Measurements from ENCODE around the gene IL12RB2.

Gene IL12RB2

GRCh38 chr1:67300561-67300960 is 7.1 kb upstream of the IL12RB2 start:
- no peak overlapping the region for H4K8ac ChIP-seq (ENCODE audit: low read depth, low read length)
- no peak overlapping the region for H3K23ac ChIP-seq (ENCODE audit: low read length)
- no peaks in the 10 kb centered on the region for H3K79me2 ChIP-seq (ENCODE audit: control insufficient read depth, insufficient read depth, low read length, poor library complexity)
- H3K79me1 ChIP-seq (ENCODE audit: low read length), result no peaks in the 10 kb centered on the region
- H3K4me2 ChIP-seq (ENCODE audit: low read length), result no peak overlapping the region
- no peak overlapping the region for H3K27ac ChIP-seq (ENCODE audit: low read depth, low read length)
- H3K4me1 ChIP-seq (ENCODE audit: control insufficient read depth in 1 of 2, insufficient read depth in 2 of 2, low read length in 2 of 2), result no peaks in the 10 kb centered on the region
- no peak for DNase-seq
- no peak overlapping the region for H4K91ac ChIP-seq (ENCODE audit: low read depth, low read length)
- H3K36me3 ChIP-seq (ENCODE audit: control insufficient read depth in 1 of 2, insufficient read depth in 2 of 2, low read length in 2 of 2), result no peaks in the 10 kb centered on the region
- no peaks in the 10 kb centered on the region for H3K9me3 ChIP-seq (ENCODE audit: insufficient read depth, low read depth, low read length)
- H3K9ac ChIP-seq (ENCODE audit: low read length), result no peak overlapping the region
- no CpG with 5 or more reads among the region's 2 CpGs for WGBS (ENCODE audit: extremely low coverage, insufficient coverage, insufficient read length)
- no peak overlapping the region for H4K12ac ChIP-seq (ENCODE audit: low read depth, low read length)
- no peak overlapping the region for H3K4me3 ChIP-seq (ENCODE audit: low read depth, low read length)
- H3K18ac ChIP-seq (ENCODE audit: low read length), result no peak overlapping the region
- no peak overlapping the region for H2BK120ac ChIP-seq (ENCODE audit: insufficient read depth, low read length, poor library complexity)
- no peak overlapping the region for H3K14ac ChIP-seq (ENCODE audit: low read length)
- H3K4ac ChIP-seq (ENCODE audit: low read depth, low read length), result no peak overlapping the region
- H2BK12ac ChIP-seq (ENCODE audit: low read length), result no peak overlapping the region
- H2AK5ac ChIP-seq (ENCODE audit: low read length), result no peak overlapping the region
- no peak overlapping the region for H2AFZ ChIP-seq (ENCODE audit: insufficient read depth, low read length, poor library complexity)
- H2BK5ac ChIP-seq (ENCODE audit: low read depth, low read length, poor library complexity), result no peak overlapping the region
- no peaks in the 10 kb centered on the region for H3K27me3 ChIP-seq (ENCODE audit: insufficient read depth, low read length)

- H4K8ac ChIP-seq (ENCODE audit: low read depth, low read length), result no peak overlapping the region
- no peak overlapping the region for H4K91ac ChIP-seq (ENCODE audit: low read depth, low read length)
- no peak overlapping the region for H4K12ac ChIP-seq (ENCODE audit: low read depth, low read length)
- H3K9ac ChIP-seq (ENCODE audit: low read length), result no peak overlapping the region
- no peak overlapping the region for H3K14ac ChIP-seq (ENCODE audit: low read length)
- H3K4me1 ChIP-seq (ENCODE audit: control insufficient read depth in 1 of 2, insufficient read depth in 2 of 2, low read length in 2 of 2), result peaks cover 5 to 8% of the 10 kb centered on the region in 2 experiments
- H3K4me3 ChIP-seq (ENCODE audit: low read depth, low read length), result no peak overlapping the region
- H2BK120ac ChIP-seq (ENCODE audit: insufficient read depth, low read length, poor library complexity), result no peak overlapping the region
- peaks cover 18% of the 10 kb centered on the region for H3K27me3 ChIP-seq (ENCODE audit: insufficient read depth, low read length)
- no peak overlapping the region for H2AK5ac ChIP-seq (ENCODE audit: low read length)
- peaks cover 2% of the 10 kb centered on the region for H3K9me3 ChIP-seq (ENCODE audit: insufficient read depth, low read depth, low read length)
- H3K79me2 ChIP-seq (ENCODE audit: control insufficient read depth, insufficient read depth, low read length, poor library complexity), result no peaks in the 10 kb centered on the region
- H2BK12ac ChIP-seq (ENCODE audit: low read length), result no peak overlapping the region
- H3K4me2 ChIP-seq (ENCODE audit: low read length), result no peak overlapping the region
- no peak overlapping the region for H2AFZ ChIP-seq (ENCODE audit: insufficient read depth, low read length, poor library complexity)
- H2BK5ac ChIP-seq (ENCODE audit: low read depth, low read length, poor library complexity), result no peak overlapping the region
- DNase-seq, result no peak
- H3K27ac ChIP-seq (ENCODE audit: low read depth, low read length), result no peak overlapping the region
- no peaks in the 10 kb centered on the region for H3K36me3 ChIP-seq (ENCODE audit: control insufficient read depth in 1 of 2, insufficient read depth in 2 of 2, low read length in 2 of 2)
- WGBS (ENCODE audit: extremely low coverage, insufficient coverage, insufficient read length), result no CpG with 5 or more reads among the region's 3 CpGs
- no peak overlapping the region for H3K18ac ChIP-seq (ENCODE audit: low read length)
- no peak overlapping the region for H3K23ac ChIP-seq (ENCODE audit: low read length)
- no peak overlapping the region for H3K4ac ChIP-seq (ENCODE audit: low read depth, low read length)
- no peaks in the 10 kb centered on the region for H3K79me1 ChIP-seq (ENCODE audit: low read length)
These were observed 3.6 kb upstream of the IL12RB2 start for GRCh38 chr1:67304023-67304422.

- H2AFZ ChIP-seq (ENCODE audit: insufficient read depth, low read length, poor library complexity), result no peak overlapping the region
- H3K18ac ChIP-seq (ENCODE audit: low read length), result no peak overlapping the region
- H3K27ac ChIP-seq (ENCODE audit: low read depth, low read length), result no peak overlapping the region
- no peaks in the 10 kb centered on the region for H3K36me3 ChIP-seq (ENCODE audit: control insufficient read depth in 1 of 2, insufficient read depth in 2 of 2, low read length in 2 of 2)
- H3K14ac ChIP-seq (ENCODE audit: low read length), result no peak overlapping the region
- H3K27me3 ChIP-seq (ENCODE audit: insufficient read depth, low read length), result peaks cover 18% of the 10 kb centered on the region
- no peak overlapping the region for H2BK120ac ChIP-seq (ENCODE audit: insufficient read depth, low read length, poor library complexity)
- no peak overlapping the region for H2AK5ac ChIP-seq (ENCODE audit: low read length)
- H3K4me1 ChIP-seq (ENCODE audit: control insufficient read depth in 1 of 2, insufficient read depth in 2 of 2, low read length in 2 of 2), result peaks cover 5 to 8% of the 10 kb centered on the region in 2 experiments
- H3K9ac ChIP-seq (ENCODE audit: low read length), result no peak overlapping the region
- H3K4me2 ChIP-seq (ENCODE audit: low read length), result no peak overlapping the region
- H3K79me1 ChIP-seq (ENCODE audit: low read length), result no peaks in the 10 kb centered on the region
- H3K9me3 ChIP-seq (ENCODE audit: insufficient read depth, low read depth, low read length), result peaks cover 2% of the 10 kb centered on the region
- H4K12ac ChIP-seq (ENCODE audit: low read depth, low read length), result no peak overlapping the region
- H2BK12ac ChIP-seq (ENCODE audit: low read length), result no peak overlapping the region
- no peak for DNase-seq
- WGBS (ENCODE audit: extremely low coverage, insufficient coverage, insufficient read length), result no CpG with 5 or more reads among the region's 7 CpGs
- H3K79me2 ChIP-seq (ENCODE audit: control insufficient read depth, insufficient read depth, low read length, poor library complexity), result no peaks in the 10 kb centered on the region
- H3K4ac ChIP-seq (ENCODE audit: low read depth, low read length), result no peak overlapping the region
- H4K8ac ChIP-seq (ENCODE audit: low read depth, low read length), result no peak overlapping the region
- no peak overlapping the region for H3K4me3 ChIP-seq (ENCODE audit: low read depth, low read length)
- H3K23ac ChIP-seq (ENCODE audit: low read length), result no peak overlapping the region
- no peak overlapping the region for H4K91ac ChIP-seq (ENCODE audit: low read depth, low read length)
- no peak overlapping the region for H2BK5ac ChIP-seq (ENCODE audit: low read depth, low read length, poor library complexity)
These were observed 1.1 kb upstream of the IL12RB2 start for GRCh38 chr1:67306547-67306946.

- Histone ChIP-seq H3K18ac (ENCODE audit: low read length) (no peak overlapping the region), H3K4me3 (ENCODE audit: low read depth, low read length) (no peak overlapping the region), H3K23ac (ENCODE audit: low read length) (no peak overlapping the region), H4K8ac (ENCODE audit: low read depth, low read length) (no peak overlapping the region), H2BK12ac (ENCODE audit: low read length) (no peak overlapping the region), H3K9me3 (ENCODE audit: insufficient read depth, low read depth, low read length) (peaks cover 2% of the 10 kb centered on the region), H2AK5ac (ENCODE audit: low read length) (no peak overlapping the region), H4K12ac (ENCODE audit: low read depth, low read length) (no peak overlapping the region), H3K9ac (ENCODE audit: low read length) (no peak overlapping the region), H3K79me1 (ENCODE audit: low read length) (no peaks in the 10 kb centered on the region), H3K79me2 (ENCODE audit: control insufficient read depth, insufficient read depth, low read length, poor library complexity) (no peaks in the 10 kb centered on the region), H3K4ac (ENCODE audit: low read depth, low read length) (no peak overlapping the region), H3K27me3 (ENCODE audit: insufficient read depth, low read length) (peaks cover 18% of the 10 kb centered on the region), H4K91ac (ENCODE audit: low read depth, low read length) (no peak overlapping the region), H2BK120ac (ENCODE audit: insufficient read depth, low read length, poor library complexity) (no peak overlapping the region), H2BK5ac (ENCODE audit: low read depth, low read length, poor library complexity) (no peak overlapping the region), H3K4me2 (ENCODE audit: low read length) (peak overlapping the region; percentile 94), H3K27ac (ENCODE audit: low read depth, low read length) (no peak overlapping the region), H3K4me1 (ENCODE audit: control insufficient read depth in 1 of 2, insufficient read depth in 2 of 2, low read length in 2 of 2) (peaks cover 5 to 8% of the 10 kb centered on the region in 2 experiments), H3K36me3 (ENCODE audit: control insufficient read depth in 1 of 2, insufficient read depth in 2 of 2, low read length in 2 of 2) (no peaks in the 10 kb centered on the region), H2AFZ (ENCODE audit: insufficient read depth, low read length, poor library complexity) (no peak overlapping the region), H3K14ac (ENCODE audit: low read length) (no peak overlapping the region)
- no peak for DNase-seq
- no CpG with 5 or more reads among the region's 15 CpGs for WGBS (ENCODE audit: extremely low coverage, insufficient coverage, insufficient read length)
These were observed 463 bp downstream of the IL12RB2 start for GRCh38 chr1:67308136-67308535.
